Stimulated activated CD4-positive, alpha-beta T cell treated with anti-CD3 and anti-CD28 coated beads, TNF-alpha, amount 100 ng/mL, for 1 hour (primary cell): ENCODE results near the gene GPR45.

Experiments
- DNase-seq, 3 donors: peaks; one replicate each; pipeline ENCODE4 v3.0.0-alpha.2; 2020; ENCODE audit warnings: low read depth in 3 of 3, low spot score in 1 of 3

Gene GPR45

GRCh38 chr2:105254531-105255210 lies 13.1 kb downstream of the GPR45 start:
- DNase-seq = no peak

GRCh38 chr2:105255979-105256378 lies 14.4 kb downstream of the GPR45 start:
- DNase-seq = no peak

GRCh38 chr2:105256431-105257047 lies 15.0 kb downstream of the GPR45 start:
- DNase-seq = no peak

GRCh38 chr2:105257981-105258380 lies 16.4 kb downstream of the GPR45 start:
- DNase-seq = no peak

- no peak for DNase-seq
These were observed 17.4 kb downstream of the GPR45 start for GRCh38 chr2:105258835-105259350.

GRCh38 chr2:105261061-105261460 lies 19.5 kb downstream of the GPR45 start:
- DNase-seq = no peak

GRCh38 chr2:105262651-105263091 lies 21.1 kb downstream of the GPR45 start:
- no peak for DNase-seq

GRCh38 chr2:105269426-105269825 lies 27.9 kb downstream of the GPR45 start:
- DNase-seq = no peak

- DNase-seq = no peak
These were observed 30.0 kb downstream of the GPR45 start for GRCh38 chr2:105271393-105272045.

GRCh38 chr2:105272176-105272575 lies 30.6 kb downstream of the GPR45 start:
- no peak for DNase-seq

- no peak for DNase-seq
These were observed 32.5 kb downstream of the GPR45 start for GRCh38 chr2:105274046-105274445.

- DNase-seq = no peak
These were observed 37.1 kb downstream of the GPR45 start for GRCh38 chr2:105278654-105279053.

- DNase-seq = no peak
These were observed 37.6 kb downstream of the GPR45 start for GRCh38 chr2:105279126-105279525.

- no peak for DNase-seq
These were observed 38.7 kb downstream of the GPR45 start for GRCh38 chr2:105280281-105280680.

GRCh38 chr2:105283532-105283931 lies 42.0 kb downstream of the GPR45 start:
- DNase-seq = no peak

- no peak for DNase-seq
These were observed 46.1 kb downstream of the GPR45 start for GRCh38 chr2:105287692-105288091.

GRCh38 chr2:105288133-105288532 lies 46.6 kb downstream of the GPR45 start:
- no peak for DNase-seq

GRCh38 chr2:105290981-105291660 lies 49.6 kb downstream of the GPR45 start:
- DNase-seq = no peak

- DNase-seq = no peak
These were observed 50.4 kb downstream of the GPR45 start for GRCh38 chr2:105291981-105292380.
